GM19239 (cell line): Measurements from ENCODE around the gene WWOX.
"Not testable (repeated sequence)": the region's sequence is repeated elsewhere in the genome, so short reads cannot be mapped to it uniquely, and the experiment has no call there.

Source experiments
- DNase-seq: peaks from one replicate; pipeline ENCODE4 v3.0.0; 2011; ENCODE audit warnings: low spot score; ENCODE audit not compliant: insufficient read length
- FAIRE-seq: peaks from 2 replicates; lab custom pipeline; 2011; peaks lifted over from hg19 to GRCh38; lab: Jason Lieb, UNC

WWOX gene

DNA sequence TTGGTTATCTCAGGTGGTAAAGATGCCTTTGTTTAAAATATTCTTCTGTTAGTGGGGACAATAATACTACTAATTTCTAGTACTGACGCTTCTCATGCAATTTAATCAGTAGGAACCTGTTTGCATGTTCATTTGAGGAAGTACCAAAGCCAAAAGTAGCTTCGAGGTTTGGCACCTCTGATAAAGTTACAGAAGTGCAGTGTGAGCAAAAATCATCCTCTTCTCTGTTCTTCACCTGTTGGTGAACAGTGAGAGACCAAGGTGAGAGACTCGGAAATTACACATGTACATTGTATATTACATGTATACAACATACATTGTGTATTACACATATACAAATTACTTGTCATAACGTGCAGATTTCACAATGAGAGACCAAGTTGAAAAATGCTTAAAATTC, 1096.5 kb downstream of the WWOX start:
- FAIRE-seq (no peak), DNase-seq (no peak)

DNA sequence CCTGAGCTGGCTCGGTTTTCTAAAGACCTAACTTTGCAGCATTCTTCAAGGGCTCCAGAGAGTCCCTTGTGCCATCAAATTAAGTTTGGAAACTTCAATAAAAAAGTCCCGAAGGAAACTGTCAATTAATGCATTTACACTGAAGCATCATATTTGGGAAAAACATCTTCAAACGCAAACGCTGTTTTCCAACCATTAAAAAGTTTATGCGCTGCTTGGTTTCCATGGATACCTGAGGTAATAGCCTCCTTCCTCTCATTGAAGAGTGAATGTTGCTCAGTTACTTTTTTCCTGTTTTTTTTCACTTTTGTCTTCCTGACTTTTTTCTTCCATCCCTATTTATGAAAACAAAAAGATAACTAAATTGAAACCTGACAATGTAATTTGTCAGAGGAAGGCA, 1102.0 kb downstream of the WWOX start:
- DNase-seq (no peak), FAIRE-seq (no peak)

DNA sequence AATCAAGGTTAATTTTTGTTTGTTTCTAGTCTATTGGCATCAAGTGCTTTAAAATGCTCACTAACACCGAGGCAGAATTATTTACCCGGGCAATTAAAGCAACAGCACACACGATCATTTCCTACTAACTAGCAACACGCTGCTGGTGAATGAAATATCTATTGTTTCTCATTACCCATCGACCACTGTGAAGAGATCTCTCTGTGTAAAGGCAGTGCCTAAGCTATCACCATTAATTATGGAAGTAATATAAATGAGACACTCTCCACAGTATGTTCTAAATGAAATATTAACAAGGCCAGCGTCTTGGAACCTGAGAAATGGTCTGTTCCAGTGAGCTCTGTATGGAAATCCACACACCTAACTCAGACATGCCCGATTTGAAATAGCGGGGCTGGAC, 1103.5 kb downstream of the WWOX start:
- no peak for DNase-seq
- no peak for FAIRE-seq

DNA sequence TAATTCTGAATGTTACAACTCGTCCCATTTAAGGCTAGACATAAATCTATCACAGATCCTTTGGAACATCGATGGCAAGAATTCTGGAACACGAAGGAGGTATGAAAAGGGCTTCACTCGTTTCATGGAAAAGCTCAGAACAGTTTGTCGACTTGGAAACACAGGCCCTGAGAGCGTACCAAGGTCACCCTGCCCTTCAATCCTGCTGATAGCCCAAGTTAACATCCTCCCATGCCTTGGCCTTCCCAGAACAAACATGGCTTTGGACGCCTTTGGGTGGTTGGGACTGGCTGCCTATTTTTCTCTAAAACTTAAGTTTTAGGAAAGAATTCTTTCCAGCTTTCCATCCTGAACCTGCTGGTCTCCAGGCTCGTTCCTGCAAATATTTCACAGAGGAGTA, 1105.0 kb downstream of the WWOX start:
- DNase-seq (no peak), FAIRE-seq (no peak)

DNA sequence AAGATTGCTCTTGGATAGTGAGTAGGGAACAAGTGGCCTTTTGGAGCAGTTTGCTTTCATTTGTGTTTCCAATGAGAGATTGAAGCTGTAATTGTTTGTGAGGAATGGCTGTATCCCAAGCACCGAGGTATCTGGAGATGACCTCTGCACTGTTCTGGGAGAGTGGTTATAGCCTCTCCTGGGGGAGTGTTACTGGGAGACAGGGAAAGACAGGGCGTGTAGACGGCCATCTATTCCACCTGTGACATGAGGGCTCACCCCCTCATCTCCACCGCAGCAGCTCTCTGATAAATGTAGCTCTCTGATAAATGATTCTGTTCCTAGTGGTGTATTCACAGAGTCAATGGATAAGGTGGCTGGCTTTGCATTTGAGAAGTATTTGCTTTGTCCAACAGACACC, 1107.4 kb downstream of the WWOX start:
- DNase-seq (no peak), FAIRE-seq (no peak)

DNA sequence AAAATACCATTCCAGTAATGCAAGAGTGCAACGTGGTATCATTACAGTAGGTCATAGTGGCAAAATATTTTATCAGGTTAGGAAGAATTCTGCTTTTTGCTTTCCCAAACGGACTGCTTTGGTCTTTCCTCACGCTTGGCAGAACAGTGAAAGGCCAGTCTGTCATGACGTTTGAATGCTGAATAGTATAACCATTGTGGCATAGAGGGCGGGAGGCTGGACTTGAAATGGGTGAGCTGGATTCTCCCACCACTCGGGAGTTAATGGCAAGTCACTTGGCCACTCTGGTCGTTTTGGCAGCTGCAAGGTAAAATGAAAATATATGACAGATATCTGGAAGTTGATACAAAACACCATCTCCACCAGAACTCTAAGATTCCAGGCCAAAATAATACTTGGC, 1109.9 kb downstream of the WWOX start:
- no peak for FAIRE-seq
- no peak for DNase-seq

DNA sequence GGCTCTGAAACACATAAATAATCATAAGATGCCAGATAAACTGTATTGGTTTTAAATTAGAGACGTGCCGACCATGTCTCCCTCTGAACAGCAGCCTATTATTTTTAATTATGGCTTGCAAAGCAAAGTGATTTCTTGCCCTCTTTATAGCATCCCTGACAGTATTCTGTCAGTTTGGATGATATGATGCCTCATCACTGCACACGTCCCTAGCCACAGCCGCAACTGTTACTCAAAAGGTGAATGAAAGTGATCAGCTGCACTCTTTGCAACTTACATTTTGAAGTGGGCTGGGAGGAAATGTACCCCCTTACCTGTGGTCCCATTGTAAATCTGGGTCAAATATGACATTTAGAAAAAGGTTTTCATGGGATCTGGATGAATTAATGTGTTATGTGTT, 1111.2 kb downstream of the WWOX start:
- DNase-seq (no peak), FAIRE-seq (no peak)

DNA sequence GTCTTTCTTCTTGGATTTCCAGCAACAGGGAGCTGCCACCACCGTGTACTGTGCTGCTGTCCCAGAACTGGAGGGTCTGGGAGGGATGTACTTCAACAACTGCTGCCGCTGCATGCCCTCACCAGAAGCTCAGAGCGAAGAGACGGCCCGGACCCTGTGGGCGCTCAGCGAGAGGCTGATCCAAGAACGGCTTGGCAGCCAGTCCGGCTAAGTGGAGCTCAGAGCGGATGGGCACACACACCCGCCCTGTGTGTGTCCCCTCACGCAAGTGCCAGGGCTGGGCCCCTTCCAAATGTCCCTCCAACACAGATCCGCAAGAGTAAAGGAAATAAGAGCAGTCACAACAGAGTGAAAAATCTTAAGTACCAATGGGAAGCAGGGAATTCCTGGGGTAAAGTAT, 1112.1 kb downstream of the WWOX start:
- DNase-seq (no peak), FAIRE-seq (no peak)

DNA sequence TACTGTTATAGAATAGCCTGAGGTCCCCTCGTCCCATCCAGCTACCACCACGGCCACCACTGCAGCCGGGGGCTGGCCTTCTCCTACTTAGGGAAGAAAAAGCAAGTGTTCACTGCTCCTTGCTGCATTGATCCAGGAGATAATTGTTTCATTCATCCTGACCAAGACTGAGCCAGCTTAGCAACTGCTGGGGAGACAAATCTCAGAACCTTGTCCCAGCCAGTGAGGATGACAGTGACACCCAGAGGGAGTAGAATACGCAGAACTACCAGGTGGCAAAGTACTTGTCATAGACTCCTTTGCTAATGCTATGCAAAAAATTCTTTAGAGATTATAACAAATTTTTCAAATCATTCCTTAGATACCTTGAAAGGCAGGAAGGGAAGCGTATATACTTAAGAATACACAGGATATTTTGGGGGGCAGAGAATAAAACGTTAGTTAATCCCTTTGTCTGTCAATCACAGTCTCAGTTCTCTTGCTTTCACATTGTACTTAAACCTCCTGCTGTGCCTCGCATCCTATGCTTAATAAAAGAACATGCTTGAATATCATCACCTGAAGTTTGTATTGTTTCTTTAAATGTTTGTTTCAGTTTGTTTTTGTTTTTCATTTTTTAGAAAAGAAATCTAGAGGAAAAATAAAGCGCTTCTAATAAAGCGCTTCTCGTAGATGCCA, 1112.8 kb downstream of the WWOX start:
- no peak for FAIRE-seq

DNA sequence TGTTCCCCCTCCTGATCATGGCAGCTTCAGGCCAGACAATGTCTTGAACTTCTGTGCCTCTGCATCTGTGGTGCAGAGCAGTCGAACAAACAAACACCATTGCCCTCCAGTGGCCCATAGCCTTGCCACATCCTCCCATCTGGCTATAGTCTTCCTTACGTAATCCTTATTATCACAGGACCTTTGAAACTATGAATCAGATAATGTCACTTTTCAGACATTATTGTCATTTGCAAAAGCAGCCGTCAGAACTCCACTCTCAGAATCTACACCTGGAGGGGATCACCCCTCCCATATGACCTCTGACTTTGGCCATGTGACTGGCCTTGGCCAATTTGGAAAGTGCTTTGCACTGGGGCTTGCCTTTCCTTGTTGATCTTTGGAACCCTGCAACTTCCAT, 1113.8 kb downstream of the WWOX start:
- FAIRE-seq (no peak), DNase-seq (no peak)

More for the DNA sequence above, 1112.8 kb downstream of the WWOX start:
- DNase-seq = no peak

DNA sequence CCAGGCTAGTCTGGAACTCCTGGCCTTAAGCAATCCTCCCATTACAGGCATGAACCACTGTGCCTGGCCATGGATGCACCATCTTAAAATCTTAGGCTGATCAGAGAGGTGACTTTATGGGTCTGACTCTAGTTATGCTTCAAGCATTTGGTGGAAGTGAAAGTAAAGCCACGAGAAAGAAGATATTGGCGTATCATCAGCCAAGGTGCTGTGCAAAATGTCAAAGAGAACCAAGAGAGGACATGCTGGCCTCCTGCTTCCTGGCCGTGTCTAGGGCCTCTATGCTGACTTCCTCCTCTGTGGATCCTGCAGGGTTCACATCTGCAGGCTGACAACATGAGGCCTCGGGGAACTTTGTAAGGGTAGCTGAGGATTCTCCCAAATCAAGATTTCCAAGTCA, 1115.8 kb downstream of the WWOX start:
- no peak for FAIRE-seq
- DNase-seq = no peak

DNA sequence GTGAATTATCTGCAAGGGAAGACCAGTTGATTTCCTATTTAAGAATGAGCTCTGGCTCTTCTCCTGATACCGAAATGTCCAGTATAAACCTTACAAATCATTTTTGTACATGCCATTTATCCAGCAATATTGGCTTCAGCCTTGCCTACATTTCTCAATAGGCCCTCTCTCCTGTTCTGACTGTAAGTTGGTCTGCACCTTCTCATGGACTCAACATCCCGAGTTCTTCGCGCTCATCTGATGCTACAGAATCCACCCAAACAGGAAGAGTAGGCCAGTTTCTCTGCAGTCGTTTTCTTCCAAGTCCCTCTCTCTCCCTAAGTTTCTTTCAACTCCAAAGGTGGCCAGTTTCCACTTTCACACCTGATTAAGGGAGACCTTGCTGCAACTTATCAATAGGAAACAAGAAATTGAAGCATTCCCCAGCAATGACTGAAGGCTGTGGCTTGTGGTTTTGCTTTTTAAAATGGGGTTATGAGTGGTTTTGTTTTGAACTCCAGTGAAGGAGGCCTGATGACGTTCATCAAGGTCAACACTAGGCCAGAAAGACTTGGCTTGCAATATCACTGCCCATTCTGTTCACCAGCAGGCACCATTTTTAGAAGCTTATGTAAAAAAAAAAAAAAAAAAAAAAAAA, 1118.0 kb downstream of the WWOX start:
- FAIRE-seq = no peak
- DNase-seq = no peak

DNA sequence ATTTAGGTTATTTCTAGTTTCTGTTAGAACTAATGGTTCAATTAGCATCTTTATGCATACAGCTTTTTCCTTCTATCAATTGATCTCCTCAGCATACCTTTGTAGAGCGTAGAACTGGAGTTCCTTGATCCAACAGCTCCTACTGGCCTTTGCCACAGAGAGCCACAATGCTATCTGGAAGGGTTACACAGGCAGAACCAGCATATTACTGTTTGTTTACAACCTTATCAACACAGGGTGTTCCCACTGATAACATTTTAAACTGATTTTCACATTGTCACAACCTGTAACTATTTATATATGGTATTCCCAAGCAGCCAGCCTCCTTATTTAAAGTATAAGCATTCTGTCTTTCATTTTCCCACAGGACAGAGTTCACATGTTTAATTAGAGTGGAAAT, 1118.9 kb downstream of the WWOX start:
- DNase-seq = no peak
- no peak for FAIRE-seq

DNA sequence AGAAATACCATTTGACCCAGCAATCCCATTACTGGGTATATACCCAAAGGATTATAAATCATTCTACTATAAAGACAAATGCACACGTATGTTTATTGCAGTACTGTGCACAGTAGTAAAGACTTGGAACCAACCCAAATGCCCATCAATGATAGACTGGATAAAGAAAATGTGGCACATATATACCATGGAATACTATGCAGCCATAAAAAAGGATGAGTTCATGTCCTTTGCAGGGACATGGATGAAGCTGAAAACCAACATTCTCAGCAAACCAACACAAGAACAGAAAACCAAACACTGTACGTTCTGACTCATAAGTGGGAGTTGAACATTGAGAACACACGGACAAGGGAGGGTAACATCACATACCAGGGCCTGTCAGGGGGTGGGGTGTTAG, 1126.5 kb downstream of the WWOX start:
- FAIRE-seq, DNase-seq: not testable (repeated sequence)

DNA sequence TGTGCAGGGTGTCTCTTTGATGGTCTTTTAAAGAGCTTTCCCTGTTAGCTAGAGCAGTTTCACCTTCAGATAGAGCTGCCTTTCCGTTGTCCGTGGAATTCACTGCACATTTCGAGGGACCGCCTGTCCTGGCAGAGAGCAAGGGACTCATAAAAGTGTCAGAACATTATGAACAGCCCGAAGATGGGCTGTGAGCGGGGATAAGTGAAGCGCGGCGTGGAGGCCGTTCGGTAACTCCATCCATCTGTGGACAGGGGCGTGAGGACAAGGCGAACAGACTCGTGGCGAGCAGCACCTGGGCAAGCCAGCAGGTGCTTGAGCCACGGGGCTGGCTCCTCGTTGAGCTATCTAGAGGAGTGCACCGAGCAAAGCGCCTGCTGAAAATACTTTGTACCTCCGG, 1129.9 kb downstream of the WWOX start:
- FAIRE-seq = no peak
- DNase-seq = no peak

DNA sequence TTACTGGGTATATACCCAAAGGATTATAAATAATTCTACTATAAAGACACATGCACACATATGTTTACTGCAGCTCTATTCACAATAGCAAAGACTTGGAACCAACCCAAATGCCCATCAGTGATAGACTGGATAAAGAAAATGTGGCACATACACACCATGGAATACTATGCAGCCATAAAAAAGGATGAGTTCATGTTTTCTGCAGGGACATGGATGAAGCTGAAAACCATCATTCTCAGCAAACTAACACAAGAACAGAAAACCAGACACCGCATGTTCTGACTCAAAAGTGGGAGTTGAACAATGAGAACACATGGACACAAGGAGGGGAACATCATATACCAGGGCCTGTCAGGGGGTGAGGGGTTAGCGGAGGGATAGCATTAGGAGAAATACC, 1146.2 kb downstream of the WWOX start:
- not testable (repeated sequence) for DNase-seq, FAIRE-seq

DNA sequence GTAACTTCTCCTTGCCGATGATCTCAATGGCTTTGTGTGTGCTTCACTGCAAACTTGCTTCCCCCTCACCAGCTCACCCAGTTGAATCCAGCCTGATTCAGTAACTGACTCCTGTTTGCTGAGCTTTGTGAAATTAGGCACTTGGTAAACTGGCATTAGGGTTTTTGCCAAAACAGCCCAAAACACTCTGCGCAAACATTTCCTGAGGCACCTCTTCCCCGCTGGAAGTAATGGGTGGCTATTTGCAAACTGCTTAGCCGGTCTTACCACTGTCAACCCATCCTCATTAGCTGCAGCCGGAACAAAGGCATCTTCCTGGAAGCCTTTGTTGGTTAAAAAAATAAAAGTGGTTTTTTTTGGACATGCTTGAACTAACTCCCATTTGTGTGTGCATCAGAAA, 1147.9 kb downstream of the WWOX start:
- FAIRE-seq (no peak), DNase-seq (no peak)

DNA sequence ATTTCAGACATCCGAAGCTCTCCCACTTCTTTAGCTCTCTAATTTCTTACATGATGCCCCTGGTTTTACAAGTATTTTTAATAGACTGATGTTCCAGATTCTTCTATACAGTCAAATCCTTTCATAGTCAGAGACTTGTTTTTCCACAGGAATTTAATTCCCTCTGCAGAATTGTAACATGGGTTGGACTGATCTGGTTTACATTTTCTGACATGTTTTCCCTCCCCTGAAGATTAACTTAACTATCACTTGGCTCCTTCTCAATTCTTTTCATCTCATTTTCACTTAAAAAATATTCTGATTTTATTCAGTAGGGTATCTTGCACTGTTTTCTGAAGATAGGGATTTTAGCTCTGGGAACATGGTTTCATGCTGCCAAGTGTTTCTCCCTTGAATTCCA, 1148.9 kb downstream of the WWOX start:
- FAIRE-seq (no peak), DNase-seq (no peak)

DNA sequence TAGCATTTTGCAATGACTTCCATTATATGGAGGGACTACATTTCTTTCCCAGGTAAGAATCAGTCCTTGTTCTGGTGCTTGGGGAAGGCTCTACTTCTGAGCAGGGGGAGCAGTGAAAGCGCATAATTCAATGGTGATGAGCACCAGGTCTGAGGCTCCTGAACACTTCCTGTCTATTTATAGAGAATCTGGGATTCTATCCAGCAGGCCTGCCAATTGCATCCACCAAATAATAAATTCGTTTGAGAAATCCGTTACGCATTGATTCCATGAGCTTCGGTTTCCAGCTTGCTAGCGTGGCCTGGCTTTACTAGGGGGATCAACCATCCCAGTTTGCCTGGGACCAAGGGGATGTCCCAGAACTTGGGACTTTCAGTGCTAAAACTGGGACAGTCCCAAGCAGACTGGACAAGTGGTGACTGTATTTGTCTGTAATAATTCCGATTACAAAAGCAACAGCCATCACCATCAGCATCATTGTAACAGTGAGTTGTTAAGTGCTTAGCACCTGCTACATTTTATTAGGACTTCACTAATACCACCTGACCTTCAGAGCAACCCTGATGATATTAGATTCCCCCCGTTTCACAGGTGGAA, 1151.1 kb downstream of the WWOX start:
- FAIRE-seq (no peak), DNase-seq (no peak)

DNA sequence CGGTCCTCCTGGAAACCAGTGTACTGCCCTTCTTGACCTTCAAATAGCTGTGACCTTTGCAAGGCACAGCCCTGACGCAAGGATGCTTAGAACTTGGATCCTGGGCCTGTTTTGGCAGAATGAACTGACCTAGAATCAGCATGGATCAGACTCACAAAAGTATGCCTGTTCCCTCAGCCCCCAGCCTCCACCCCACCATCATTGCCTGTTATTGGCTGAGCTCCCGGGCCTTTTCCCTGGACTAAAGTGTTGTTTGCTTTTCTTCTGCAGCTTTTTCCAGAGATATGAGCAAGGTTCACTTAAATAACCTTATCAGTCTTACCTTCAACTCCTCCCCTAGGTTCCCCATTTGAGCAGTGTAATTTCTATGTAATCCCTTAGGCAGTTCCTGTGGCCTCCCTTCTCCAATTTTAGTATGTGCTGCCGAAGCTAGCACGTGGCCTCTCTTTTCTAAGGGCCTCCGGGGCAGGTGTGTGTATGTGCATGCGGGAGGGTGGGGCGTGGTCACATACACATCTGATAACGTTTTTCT, 1153.7 kb downstream of the WWOX start:
- no peak for DNase-seq
- no peak for FAIRE-seq

DNA sequence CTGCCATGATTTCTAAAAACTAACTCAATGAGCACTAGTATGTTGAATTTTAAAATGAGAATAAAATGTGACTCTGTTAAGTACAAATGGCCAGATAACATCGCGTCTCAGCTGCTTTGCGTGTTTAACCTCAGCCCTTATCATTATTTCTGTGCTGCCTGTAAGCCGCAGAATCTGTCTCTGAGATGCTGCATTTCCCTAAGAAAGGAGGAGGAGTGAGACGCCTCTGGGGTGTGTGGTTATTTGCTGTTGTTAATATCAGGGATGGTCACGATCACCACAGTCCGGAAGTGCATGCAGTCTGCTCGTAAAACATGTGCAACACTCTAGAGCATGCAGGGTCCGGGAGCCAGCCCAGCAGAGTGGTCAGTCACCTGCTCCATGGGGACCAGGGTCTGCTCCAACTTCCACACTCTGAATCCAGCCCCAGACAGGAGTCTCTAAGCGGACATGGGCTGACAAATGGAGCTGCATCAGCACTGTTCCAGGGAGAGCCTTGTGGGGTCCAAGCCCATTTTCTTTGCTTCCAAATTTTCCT, 1158.6 kb downstream of the WWOX start:
- FAIRE-seq (no peak), DNase-seq (no peak)
